ENCODE measurements around the gene ZMAT5. TPM values are rescaled to one million over a fixed set of nuclear protein-coding genes. Genes with fewer than 3 reads are reported as not detected.

The ZMAT5 gene
- total and polyA plus RNA-seq, 5 experiments from 2014 or later: 17.5 to 58.5 (median 44.2) TPM

GRCh38 chr22:29732883-29733282, 33.9 kb downstream of the ZMAT5 start:
- ATAC-seq: no peak
- POLR2A ChIA-PET: interaction anchor here (0.6 kb wide), 2 partner anchors 166 to 752 kb away, joined by 3 read pairs; no protein-coding TSS in a partner anchor
- Mint-ChIP-seq H3K27me3 (no peaks in the 10 kb centered on the region), H3K4me3 (no peak overlapping the region), H3K36me3 (peaks cover 0 to 24% (median 3%) of the 10 kb centered on the region in 3 donors), H3K9me3 (no peaks in the 10 kb centered on the region), H3K27ac (no peak overlapping the region), H3K4me1 (peaks cover 0 to 5% (median 1%) of the 10 kb centered on the region in 4 donors)
- no peak for DNase-seq

- DNase-seq (no peak), ATAC-seq (no peak)
- peaks cover 0 to 5% (median 1%) of the 10 kb centered on the region in 4 donors for H3K4me1 Mint-ChIP-seq
- H3K27me3 Mint-ChIP-seq: no peaks in the 10 kb centered on the region
- no peaks in the 10 kb centered on the region for H3K9me3 Mint-ChIP-seq
- POLR2A ChIA-PET: no interaction called here
- H3K36me3 Mint-ChIP-seq: peaks cover 0 to 17% (median 0%) of the 10 kb centered on the region in 3 donors
- H3K4me3 Mint-ChIP-seq: no peak overlapping the region
- H3K27ac Mint-ChIP-seq: no peak overlapping the region
Measured at GRCh38 chr22:29731058-29731850, 35.6 kb downstream of the ZMAT5 start.

GRCh38 chr22:29729161-29729560, 37.6 kb downstream of the ZMAT5 start:
- no peak overlapping the region for H3K27ac Mint-ChIP-seq
- H3K36me3 Mint-ChIP-seq: peaks cover 0 to 14% (median 0%) of the 10 kb centered on the region in 3 donors
- DNase-seq (no peak), ATAC-seq (no peak)
- H3K9me3 Mint-ChIP-seq: no peaks in the 10 kb centered on the region
- peaks cover 0 to 4% (median 0%) of the 10 kb centered on the region in 5 donors for H3K27me3 Mint-ChIP-seq
- POLR2A ChIA-PET: no interaction called here
- H3K4me1 Mint-ChIP-seq: peaks cover 0 to 3% (median under 1%) of the 10 kb centered on the region in 4 donors
- no peak overlapping the region for H3K4me3 Mint-ChIP-seq

- POLR2A ChIA-PET: no interaction called here
- no peaks in the 10 kb centered on the region for H3K4me1 Mint-ChIP-seq
- H3K27ac Mint-ChIP-seq: peak overlapping the region in 1 of 10 donors; percentile 34
- no peak for ATAC-seq
- peaks cover 0 to 9% (median 0%) of the 10 kb centered on the region in 3 donors for H3K36me3 Mint-ChIP-seq
- no peak for DNase-seq
- H3K4me3 Mint-ChIP-seq: no peak overlapping the region
- H3K9me3 Mint-ChIP-seq: no peaks in the 10 kb centered on the region
- peaks cover 0 to 11% (median 0%) of the 10 kb centered on the region in 5 donors for H3K27me3 Mint-ChIP-seq
Measured at GRCh38 chr22:29727131-29727523, 39.7 kb downstream of the ZMAT5 start.

GRCh38 chr22:29726512-29727130, 40.2 kb downstream of the ZMAT5 start:
- no peak overlapping the region for H3K4me3 Mint-ChIP-seq
- DNase-seq: no peak
- peaks cover 0 to 14% (median 3%) of the 10 kb centered on the region in 5 donors for H3K27me3 Mint-ChIP-seq
- H3K9me3 Mint-ChIP-seq: no peaks in the 10 kb centered on the region
- no peaks in the 10 kb centered on the region for H3K4me1 Mint-ChIP-seq
- peak overlapping the region in 2 of 10 donors; percentile 29 to 34 for H3K27ac Mint-ChIP-seq
- POLR2A ChIA-PET: no interaction called here
- peaks cover 0 to 5% (median 0%) of the 10 kb centered on the region in 3 donors for H3K36me3 Mint-ChIP-seq
- ATAC-seq: no peak

- H3K27me3 Mint-ChIP-seq: peaks cover 0 to 19% (median 7%) of the 10 kb centered on the region in 5 donors
- no peak overlapping the region for H3K4me3 Mint-ChIP-seq
- H3K36me3 Mint-ChIP-seq: peaks cover 0 to 5% (median 0%) of the 10 kb centered on the region in 3 donors
- POLR2A ChIA-PET: no interaction called here
- peak overlapping the region in 1 of 10 donors; percentile 29 for H3K27ac Mint-ChIP-seq
- ATAC-seq (no peak), DNase-seq (no peak)
- no peaks in the 10 kb centered on the region for H3K9me3 Mint-ChIP-seq
- no peaks in the 10 kb centered on the region for H3K4me1 Mint-ChIP-seq
Measured at GRCh38 chr22:29726106-29726505, 40.7 kb downstream of the ZMAT5 start.

GRCh38 chr22:29724843-29725242, 42.0 kb downstream of the ZMAT5 start:
- ATAC-seq: no peak
- POLR2A ChIA-PET: no interaction called here

GRCh38 chr22:29723766-29724165, 43.0 kb downstream of the ZMAT5 start:
- H3K4me3 Mint-ChIP-seq: no peak overlapping the region
- no peaks in the 10 kb centered on the region for H3K9me3 Mint-ChIP-seq
- no peak for DNase-seq
- peaks cover 0 to 9% (median 2%) of the 10 kb centered on the region in 4 donors for H3K4me1 Mint-ChIP-seq
- no peaks in the 10 kb centered on the region for H3K36me3 Mint-ChIP-seq
- ATAC-seq: no peak
- H3K27ac Mint-ChIP-seq: no peak overlapping the region
- H3K27me3 Mint-ChIP-seq: peaks cover 5 to 29% (median 17%) of the 10 kb centered on the region in 5 donors
- POLR2A ChIA-PET: no interaction called here

More at GRCh38 chr22:29724843-29725242, 42.0 kb downstream of the ZMAT5 start:
- no peak for DNase-seq
- Mint-ChIP-seq H3K27ac (no peak overlapping the region), H3K36me3 (no peaks in the 10 kb centered on the region), H3K9me3 (no peaks in the 10 kb centered on the region), H3K4me1 (no peaks in the 10 kb centered on the region), H3K27me3 (peaks cover 0 to 20% (median 7%) of the 10 kb centered on the region in 5 donors), H3K4me3 (no peak overlapping the region)

- Mint-ChIP-seq H3K4me3 (no peak overlapping the region), H3K27me3 (peaks cover 5 to 39% (median 29%) of the 10 kb centered on the region in 5 donors), H3K36me3 (no peaks in the 10 kb centered on the region), H3K27ac (no peak overlapping the region), H3K4me1 (peaks cover 0 to 13% (median 2%) of the 10 kb centered on the region in 4 donors), H3K9me3 (no peaks in the 10 kb centered on the region)
- POLR2A ChIA-PET: interaction anchor here (0.5 kb wide), 1 partner anchor 46 kb away, joined by 3 read pairs; no protein-coding TSS in a partner anchor
- ATAC-seq (no peak), DNase-seq (no peak)
Measured at GRCh38 chr22:29722587-29722986, 44.2 kb downstream of the ZMAT5 start.

- Mint-ChIP-seq H3K4me1 (peaks cover 0 to 13% (median 2%) of the 10 kb centered on the region in 4 donors), H3K36me3 (no peaks in the 10 kb centered on the region), H3K4me3 (no peak overlapping the region), H3K27ac (no peak overlapping the region), H3K9me3 (no peaks in the 10 kb centered on the region), H3K27me3 (peaks cover 5 to 44% (median 33%) of the 10 kb centered on the region in 5 donors)
- DNase-seq: no peak
- no peak for ATAC-seq
- POLR2A ChIA-PET: interaction anchor here (0.5 kb wide), 1 partner anchor 47 kb away, joined by 3 read pairs; no protein-coding TSS in a partner anchor
Measured at GRCh38 chr22:29722151-29722550, 44.7 kb downstream of the ZMAT5 start.

GRCh38 chr22:29720811-29721323, 45.9 kb downstream of the ZMAT5 start:
- DNase-seq: no peak
- H3K4me1 Mint-ChIP-seq: peaks cover 0 to 13% (median 2%) of the 10 kb centered on the region in 4 donors
- ATAC-seq: no peak
- no peaks in the 10 kb centered on the region for H3K36me3 Mint-ChIP-seq
- peaks cover 13 to 56% (median 46%) of the 10 kb centered on the region in 5 donors for H3K27me3 Mint-ChIP-seq
- POLR2A ChIA-PET: no interaction called here
- no peak overlapping the region for H3K4me3 Mint-ChIP-seq
- no peak overlapping the region for H3K27ac Mint-ChIP-seq
- no peaks in the 10 kb centered on the region for H3K9me3 Mint-ChIP-seq

- no peak within 1 kb of the TSS for H3K27ac Mint-ChIP-seq
- no peaks in the 10 kb centered on the region for H3K9me3 Mint-ChIP-seq
- peaks cover 14 to 56% (median 48%) of the 10 kb centered on the region in 5 donors for H3K27me3 Mint-ChIP-seq
- H3K4me1 Mint-ChIP-seq: peaks cover 0 to 13% (median 2%) of the 10 kb centered on the region in 4 donors
- peak within 1 kb of the TSS in 7 of 10 donors; percentile 10 to 62 (median 29) for H3K4me3 Mint-ChIP-seq
- ATAC-seq (peak in 1 of 2 donors; percentile 39), DNase-seq (no peak)
- POLR2A ChIA-PET: no interaction called here
- no peaks in the 10 kb centered on the region for H3K36me3 Mint-ChIP-seq
Measured at GRCh38 chr22:29719899-29720645, 46.7 kb downstream of the ZMAT5 start, which contains the start of gene CABP7. Gene CABP7, plus strand, starts transcription at chr22:29720003. Its CDS starts 422 bp downstream, at chr22:29720425.

Data from naive thymus-derived CD8-positive, alpha-beta T cell (primary cell).